ENCODE results near the gene SPATA6L. TPM values are rescaled to one million over a fixed set of nuclear protein-coding genes. Genes with fewer than 3 reads are reported as not detected.
A peak's percentile ranks its signal among the peaks of the same experiment; 100 is the strongest.

Gene SPATA6L
- total and polyA plus RNA-seq, 9 of the 15 experiments (the other 6 are each of a cell fraction or from before 2014, with no cell fraction given): 0.03 to 1.00 (median 0.08) TPM; not detected in 4

DNA sequence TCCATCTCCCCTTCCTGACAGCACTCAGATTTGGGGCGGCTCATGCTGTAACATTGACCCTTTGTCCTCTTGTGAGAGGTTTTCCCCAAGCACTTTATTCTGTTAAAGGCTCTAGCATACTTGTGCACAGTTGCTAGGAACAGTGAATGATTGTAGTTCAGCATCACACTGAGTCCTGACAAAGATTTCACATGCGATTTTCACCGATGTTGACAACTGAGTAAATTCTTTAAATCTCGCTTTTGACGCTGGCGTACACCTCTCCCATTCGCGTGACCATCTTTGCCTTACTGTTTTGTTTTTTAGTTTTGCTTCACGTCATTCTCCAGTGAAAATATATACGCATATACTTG is 13.9 kb upstream of the SPATA6L start:
- Histone ChIP-seq H3K4me1 (replicated peaks in 1 of 2; ENCODE audit: control insufficient read depth in 2 of 2, insufficient read depth in 2 of 2, low read length in 2 of 2) (peaks cover 0 to 20% of the 10 kb centered on the region in 2 experiments; a peak in 4 of 5 replicates), H3K27ac (ENCODE audit: extremely low read depth, low read depth, low read length) (peak overlapping the region; percentile 94), H4K20me1 (replicated peaks; ENCODE audit: control insufficient read depth, insufficient read depth, low read length) (no peaks in the 10 kb centered on the region), H3K36me3 (ENCODE audit: control insufficient read depth, insufficient read depth, low read length) (peaks cover 13% of the 10 kb centered on the region; the same call in 2 of the 3 replicates), H3K79me2 (ENCODE audit: control insufficient read depth, insufficient read depth, low read length) (peaks cover 43% of the 10 kb centered on the region), H3K9me3 (replicated peaks; ENCODE audit: control insufficient read depth, insufficient read depth, low read depth, low read length) (no peaks in the 10 kb centered on the region), H3K9me1 (ENCODE audit: control insufficient read depth, insufficient read depth, low read length) (no peaks in the 10 kb centered on the region), H3K9ac (ENCODE audit: insufficient read depth in 1 of 2, low read depth in 2 of 2, low read length in 2 of 2) (peak overlapping the region; percentile 95 to 97), H2AFZ (ENCODE audit: low read depth, low read length) (peak overlapping the region; percentile 80), H3K4me3 (peak overlapping the region; percentile 80), H3K27me3 (ENCODE audit: control insufficient read depth in 2 of 2, insufficient read depth in 2 of 2, low read length in 2 of 2) (no peaks in the 10 kb centered on the region), H3K4me2 (ENCODE audit: insufficient read depth, low read length) (peak overlapping the region; percentile 97)
- WGBS (ENCODE audit: insufficient coverage, low coverage, missing lambda C conversion rate): 0% methylated on average over 9 of the region's 10 CpGs
- FAIRE-seq (peak; percentile 75), ATAC-seq (peak; percentile 50), DNase-seq (ENCODE audit: extremely low read depth in 1 of 4, low spot score in 3 of 4) (peak in 1 of 4 experiments; percentile 29)
- no TSS peak for BruUV-seq (replicated peaks)
- in situ Hi-C loops (cut with MboI) (no loop called here), intact Hi-C loops (cut with micrococcal nuclease) (no loop called here)
- CTCF ChIA-PET (ENCODE audit: low intra/inter-chr PET ratio): interaction anchor here (0.5 kb wide), 1 partner anchor 12 kb away, joined by 3 read pairs; no protein-coding TSS in a partner anchor
- TF ChIP-seq, protein P1, sequence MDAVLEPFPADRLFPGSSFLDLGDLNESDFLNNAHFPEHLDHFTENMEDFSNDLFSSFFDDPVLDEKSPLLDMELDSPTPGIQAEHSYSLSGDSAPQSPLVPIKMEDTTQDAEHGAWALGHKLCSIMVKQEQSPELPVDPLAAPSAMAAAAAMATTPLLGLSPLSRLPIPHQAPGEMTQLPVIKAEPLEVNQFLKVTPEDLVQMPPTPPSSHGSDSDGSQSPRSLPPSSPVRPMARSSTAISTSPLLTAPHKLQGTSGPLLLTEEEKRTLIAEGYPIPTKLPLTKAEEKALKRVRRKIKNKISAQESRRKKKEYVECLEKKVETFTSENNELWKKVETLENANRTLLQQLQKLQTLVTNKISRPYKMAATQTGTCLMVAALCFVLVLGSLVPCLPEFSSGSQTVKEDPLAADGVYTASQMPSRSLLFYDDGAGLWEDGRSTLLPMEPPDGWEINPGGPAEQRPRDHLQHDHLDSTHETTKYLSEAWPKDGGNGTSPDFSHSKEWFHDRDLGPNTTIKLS (IDR thresholded peaks at IDR 0.05; ENCODE audit: borderline replicate concordance, low read depth): no peak
- TF ChIP-seq NFE2 (IDR thresholded peaks at IDR 0.05; ENCODE audit: low read depth) (no peak), ZNF77 (CRISPR knock-in tag; IDR thresholded peaks at IDR 0.05) (no peak)
- POLR2A ChIA-PET: no interaction called here

Measured in K562 (cell line).